Bronchial epithelial cell (primary cell): Measurements from ENCODE around the gene C5AR1. TPM values are rescaled to one million over a fixed set of nuclear protein-coding genes. Genes with fewer than 3 reads are reported as not detected.
"Not testable (repeated sequence)": the region's sequence is repeated elsewhere in the genome, so short reads cannot be mapped to it uniquely, and the experiment has no call there.

Source experiments
- DNase-seq: peaks from one replicate; pipeline ENCODE4 v3.0.0-alpha.2; 2010; ENCODE audit warnings: low read depth
- FAIRE-seq: peaks from 2 replicates; lab custom pipeline; 2011; peaks lifted over from hg19 to GRCh38; lab: Jason Lieb, UNC
- H3K27me3 ChIP-seq: 2 replicates; pipeline ENCODE4 v1.5.1; 2011; ENCODE audit warnings: low read length; ENCODE audit not compliant: control insufficient read depth, insufficient read depth
- H3K36me3 ChIP-seq: 2 replicates; pipeline ENCODE4 v1.5.1; 2011; ENCODE audit warnings: low read length; ENCODE audit not compliant: control insufficient read depth, insufficient read depth
- H3K4me3 ChIP-seq: 2 replicates; pipeline ENCODE4 v1.5.1; 2011; ENCODE audit warnings: mild to moderate bottlenecking, low read depth, low read length, control low read depth
- total RNA-seq: library from RNA; depleted of rRNA; stranded (reverse); fragments of >200 nt; gene quantifications from 2 replicates; pipeline ENCODE4 v1.2.1, GENCODE V29; 2014
- TF ChIP-seq, protein P1 (sequence below): IDR thresholded peaks from 2 replicates; pipeline ENCODE4 v1.5.1; 2011; ENCODE audit warnings: mild to moderate bottlenecking, moderate library complexity, low read length, control low read depth, inconsistent platforms; ENCODE audit not compliant: insufficient read depth, severe bottlenecking

The C5AR1 gene
- total RNA-seq, 1 donor from 2014 or later: under 0.01 TPM

DNA sequence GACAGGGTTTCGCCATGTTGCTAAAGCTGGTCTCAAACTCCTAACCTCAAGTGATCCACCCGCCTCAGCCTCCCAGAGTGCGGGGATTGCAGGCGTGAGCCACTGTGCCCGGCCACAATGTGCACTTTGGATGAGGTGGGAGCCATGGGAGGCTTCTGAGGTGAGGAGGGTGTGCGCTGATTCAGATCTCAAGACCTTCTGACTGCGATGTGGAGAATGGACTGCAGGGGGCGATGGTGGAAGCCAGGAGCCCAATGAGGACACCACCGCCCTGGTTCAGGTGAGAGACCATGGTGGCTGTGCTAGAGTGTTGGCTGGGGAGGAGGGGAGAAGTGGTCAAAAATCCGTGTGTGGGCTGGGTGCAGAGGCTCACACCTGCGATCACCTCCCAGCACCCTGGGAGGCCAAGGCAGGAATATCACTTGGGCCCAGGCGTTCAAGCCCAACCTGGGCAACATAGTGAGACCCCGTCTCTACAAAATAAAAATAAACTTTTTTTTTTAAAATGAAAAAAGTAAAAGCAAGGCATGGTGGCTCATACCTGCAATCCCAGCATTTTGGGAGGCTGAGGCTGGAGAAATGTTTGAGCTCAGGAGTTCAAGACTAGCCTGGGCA lies 29.4 kb upstream of the C5AR1 start:
- Histone ChIP-seq H3K36me3 (peaks cover 8% of the 10 kb centered on the region), H3K4me3 (no peak overlapping the region), H3K27me3 (no peaks in the 10 kb centered on the region)
- DNase-seq (peak; percentile 21), FAIRE-seq (no peak)
- TF ChIP-seq, protein P1, sequence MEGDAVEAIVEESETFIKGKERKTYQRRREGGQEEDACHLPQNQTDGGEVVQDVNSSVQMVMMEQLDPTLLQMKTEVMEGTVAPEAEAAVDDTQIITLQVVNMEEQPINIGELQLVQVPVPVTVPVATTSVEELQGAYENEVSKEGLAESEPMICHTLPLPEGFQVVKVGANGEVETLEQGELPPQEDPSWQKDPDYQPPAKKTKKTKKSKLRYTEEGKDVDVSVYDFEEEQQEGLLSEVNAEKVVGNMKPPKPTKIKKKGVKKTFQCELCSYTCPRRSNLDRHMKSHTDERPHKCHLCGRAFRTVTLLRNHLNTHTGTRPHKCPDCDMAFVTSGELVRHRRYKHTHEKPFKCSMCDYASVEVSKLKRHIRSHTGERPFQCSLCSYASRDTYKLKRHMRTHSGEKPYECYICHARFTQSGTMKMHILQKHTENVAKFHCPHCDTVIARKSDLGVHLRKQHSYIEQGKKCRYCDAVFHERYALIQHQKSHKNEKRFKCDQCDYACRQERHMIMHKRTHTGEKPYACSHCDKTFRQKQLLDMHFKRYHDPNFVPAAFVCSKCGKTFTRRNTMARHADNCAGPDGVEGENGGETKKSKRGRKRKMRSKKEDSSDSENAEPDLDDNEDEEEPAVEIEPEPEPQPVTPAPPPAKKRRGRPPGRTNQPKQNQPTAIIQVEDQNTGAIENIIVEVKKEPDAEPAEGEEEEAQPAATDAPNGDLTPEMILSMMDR: peak; percentile 53

DNA sequence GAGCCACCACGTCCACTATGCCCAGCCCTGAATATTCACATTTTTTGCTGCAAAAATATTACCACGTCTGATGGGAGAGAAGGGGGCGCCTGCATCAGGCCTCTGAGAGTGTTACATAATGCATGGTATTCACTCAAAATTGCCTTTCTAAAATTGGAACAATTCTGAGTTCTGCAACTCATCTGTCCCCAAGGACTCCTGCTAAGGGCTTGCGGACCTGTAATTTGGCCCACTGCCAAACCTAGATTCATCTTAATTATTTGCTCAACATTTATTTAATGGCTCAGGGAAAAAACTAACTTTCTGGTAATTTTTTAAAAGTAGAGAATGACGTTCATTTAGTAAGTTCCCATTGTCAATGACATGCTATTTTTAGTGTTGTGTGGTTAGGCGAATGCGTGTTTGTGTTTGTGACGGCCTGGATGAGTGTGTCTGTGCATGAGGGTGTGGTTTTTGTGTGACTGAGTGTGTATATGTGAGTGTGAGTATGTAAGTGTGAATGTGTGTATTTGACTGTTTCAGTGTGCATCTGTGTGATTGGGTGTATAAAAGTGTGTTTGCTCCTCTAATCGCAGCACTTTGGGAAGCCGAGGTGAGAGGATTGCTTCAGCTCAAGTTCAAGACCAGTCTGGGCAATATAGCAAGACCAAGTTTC lies 26.1 kb upstream of the C5AR1 start:
- Histone ChIP-seq H3K36me3 (no peaks in the 10 kb centered on the region), H3K27me3 (no peaks in the 10 kb centered on the region), H3K4me3 (no peak overlapping the region)
- no peak for FAIRE-seq
- no peak for DNase-seq
- TF ChIP-seq, protein P1: no peak

DNA sequence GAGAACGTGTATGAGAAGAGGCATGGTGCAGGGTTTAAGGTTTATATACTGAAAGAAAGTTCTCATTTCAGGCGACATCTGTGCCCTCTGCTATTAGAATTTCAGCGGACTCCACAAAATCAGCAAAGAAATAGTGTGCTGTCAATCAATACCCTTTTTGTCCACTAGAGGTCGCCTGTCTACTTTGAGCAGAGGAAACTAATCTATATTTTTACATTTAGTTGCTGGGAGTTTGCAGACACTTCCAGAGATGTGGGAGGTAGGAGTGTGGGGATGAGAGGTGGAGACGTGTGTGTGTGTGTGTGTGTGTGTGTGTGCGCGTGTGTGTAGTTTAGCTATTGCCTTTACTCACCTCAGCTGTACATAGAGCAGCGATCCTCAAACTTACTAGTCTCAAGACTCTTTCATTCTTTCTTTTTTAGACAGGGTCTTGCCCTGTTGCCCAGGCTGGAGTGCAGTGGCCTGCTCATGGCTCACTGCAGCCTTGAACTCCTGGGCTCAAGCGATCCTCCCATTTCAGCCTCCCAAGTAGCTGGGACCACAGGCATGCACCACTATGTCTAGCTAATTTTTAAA lies 25.2 kb upstream of the C5AR1 start:
- no peak overlapping the region for H3K4me3 ChIP-seq
- TF ChIP-seq, protein P1: peak; percentile 69
- FAIRE-seq: no peak
- no peaks in the 10 kb centered on the region for H3K36me3 ChIP-seq
- no peaks in the 10 kb centered on the region for H3K27me3 ChIP-seq
- peak; percentile 59 for DNase-seq

DNA sequence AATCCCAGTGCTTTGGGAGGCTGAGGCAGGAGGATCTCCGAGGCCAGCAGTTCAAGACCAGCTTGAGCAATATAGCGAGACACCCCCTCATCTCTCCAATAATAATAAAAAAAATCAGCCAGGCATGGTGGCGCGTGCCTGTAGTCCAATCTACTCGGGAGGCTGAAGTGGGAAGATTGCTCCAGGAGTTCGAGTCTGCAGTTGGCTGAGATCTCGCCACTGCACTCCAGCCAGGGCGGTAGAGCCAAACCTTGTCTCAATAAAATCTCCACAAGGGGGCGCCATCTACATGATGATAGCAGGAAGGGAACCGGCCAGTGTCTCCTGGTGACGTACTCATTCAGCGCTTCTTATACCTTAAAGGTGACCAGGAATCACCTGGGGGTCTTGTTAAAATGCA lies 13.6 kb upstream of the C5AR1 start:
- TF ChIP-seq, protein P1: peak; percentile 78

DNA sequence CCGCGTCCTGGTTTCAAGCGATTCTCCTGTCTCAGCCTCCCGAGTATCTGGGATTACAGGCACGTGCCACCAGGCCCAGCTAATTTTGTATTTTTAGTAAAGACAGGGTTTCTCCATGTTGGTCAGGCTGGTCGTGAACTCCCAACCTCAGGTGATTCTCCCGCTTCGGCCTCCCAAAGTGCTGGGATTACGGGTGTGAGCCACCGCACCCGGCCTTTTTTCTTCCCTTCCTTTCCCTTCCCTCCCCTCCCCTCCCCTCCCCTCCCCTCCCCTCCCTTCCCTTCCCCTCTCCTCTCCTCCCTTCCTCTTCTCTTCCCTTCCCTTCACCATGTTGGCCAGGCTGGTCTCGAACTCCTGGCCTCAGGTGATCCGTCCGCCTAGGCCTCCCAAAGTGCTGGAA lies 8.8 kb upstream of the C5AR1 start:
- not testable (repeated sequence) for H3K27me3 ChIP-seq, FAIRE-seq

More for the DNA sequence above, 13.6 kb upstream of the C5AR1 start:
- H3K27me3 ChIP-seq: no peaks in the 10 kb centered on the region
- H3K4me3 ChIP-seq: no peak overlapping the region
- no peaks in the 10 kb centered on the region for H3K36me3 ChIP-seq
- FAIRE-seq (no peak), DNase-seq (peak; percentile 61)

DNA sequence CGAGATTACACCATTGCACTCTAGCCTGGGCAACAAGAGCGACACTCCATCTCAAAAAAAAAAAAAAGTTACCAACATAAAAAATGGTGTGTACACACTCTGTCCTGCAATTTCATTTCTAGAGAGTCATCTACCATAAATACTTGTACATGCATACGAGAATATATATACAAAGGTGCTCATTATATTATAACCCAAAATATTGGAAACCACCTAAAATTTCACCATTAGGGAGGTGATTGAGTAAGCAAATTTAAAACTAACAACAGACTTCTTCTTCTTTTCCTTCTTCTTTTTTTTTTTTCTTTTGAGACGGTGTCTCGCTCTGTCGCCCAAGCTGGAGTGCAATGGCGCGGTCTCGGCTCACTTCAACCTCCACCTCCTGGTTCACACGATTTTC lies 7.4 kb upstream of the C5AR1 start:
- FAIRE-seq: no peak
- no peak for DNase-seq
- TF ChIP-seq, protein P1: no peak
- no peaks in the 10 kb centered on the region for H3K27me3 ChIP-seq
- no peaks in the 10 kb centered on the region for H3K36me3 ChIP-seq
- H3K4me3 ChIP-seq: no peak overlapping the region

More for the DNA sequence above, 8.8 kb upstream of the C5AR1 start:
- not testable (repeated sequence) for DNase-seq, H3K4me3 ChIP-seq, H3K36me3 ChIP-seq
